A673 (cell line): ENCODE results near the gene RP9. TPM values are rescaled to one million over a fixed set of nuclear protein-coding genes. Genes with fewer than 3 reads are reported as not detected.

Experiments
- BruUV-seq: library from RNA; stranded (reverse); fragments of 400-500 nt; replicated peaks from 2 replicates; lab custom pipeline; 2021; lab: Mats Ljungman, UMichigan
- CTCF ChIA-PET: fragments of 300-600 bp; sonication (Branson Sonifier 250); formaldehyde crosslinking; loops from one replicate; lab custom pipeline; 2022; ENCODE audit warnings: antibody characterized with exemption; lab: Charles Lee
- POLR2A ChIA-PET: fragments of 300-600 bp; sonication (Branson Sonifier 250); formaldehyde crosslinking; loops from one replicate; lab custom pipeline; 2022; ENCODE audit warnings: antibody characterized with exemption; ENCODE audit not compliant: low non-redundant PET; lab: Charles Lee
- DNase-seq: peaks from one replicate; pipeline ENCODE4 v3.0.0-alpha.2; 2015; ENCODE audit warnings: low spot score
- H3K27ac ChIP-seq: fragments of 200-600 bp; sonication (generic); 2 replicates; pipeline ENCODE4 v1.5.1; 2016; ENCODE audit warnings: mixed run types, low read depth, mild to moderate bottlenecking, mixed read lengths, antibody characterized with exemption, low read length; ENCODE audit not compliant: poor library complexity, severe bottlenecking
- H3K27me3 ChIP-seq: fragments of 200-600 bp; sonication (generic); replicated peaks from 2 replicates; pipeline ENCODE4 v1.6.1; 2017; ENCODE audit warnings: mixed run types, low read depth, mild to moderate bottlenecking, mixed read lengths, antibody characterized with exemption, low read length; ENCODE audit not compliant: insufficient read depth, poor library complexity
- H3K36me3 ChIP-seq: fragments of 200-600 bp; sonication (generic); 2 replicates; pipeline ENCODE4 v1.6.1; 2016; ENCODE audit warnings: mixed run types, mild to moderate bottlenecking, mixed read lengths, antibody characterized with exemption, low read length; ENCODE audit not compliant: insufficient read depth, poor library complexity, severe bottlenecking
- H3K4me1 ChIP-seq: fragments of 200-600 bp; sonication (generic); 2 replicates; pipeline ENCODE4 v1.6.1; 2017; ENCODE audit warnings: mixed run types, mild to moderate bottlenecking, mixed read lengths, antibody characterized with exemption, low read length; ENCODE audit not compliant: insufficient read depth, poor library complexity, severe bottlenecking
- H3K4me3 ChIP-seq: fragments of 200-600 bp; sonication (generic); 2 replicates; pipeline ENCODE4 v1.5.1; 2016; ENCODE audit warnings: low read depth, mixed run types, mild to moderate bottlenecking, mixed read lengths, low read length; ENCODE audit not compliant: poor library complexity, severe bottlenecking
- H3K9me3 ChIP-seq: fragments of 200-600 bp; sonication (generic); 2 replicates; pipeline ENCODE4 v1.6.1; 2016; ENCODE audit warnings: mixed run types, low read depth, mild to moderate bottlenecking, mixed read lengths, antibody characterized with exemption, low read length; ENCODE audit not compliant: poor library complexity, severe bottlenecking
- EZH2 ChIP-seq: fragments of 200-600 bp; sonication (generic); IDR thresholded peaks from 2 replicates; pipeline ENCODE4 v1.6.1; 2017; ENCODE audit warnings: borderline replicate concordance, low read depth, mild to moderate bottlenecking, mixed read lengths, antibody characterized with exemption, low read length; ENCODE audit not compliant: poor library complexity, severe bottlenecking
- intact Hi-C: fragments of 100-400 bp; cut with micrococcal nuclease; formaldehyde crosslinking; loops from one replicate; pipeline ENCODE4 v1.10.0; 2022; ENCODE audit not compliant: unreplicated experiment
- total RNA-seq: library from RNA; stranded (reverse); gene quantifications from 2 replicates; pipeline ENCODE4 v1.2.3, GENCODE V29; 2021
- TF ChIP-seq, protein P1 (sequence below): fragments of 300-800, 200-600 bp; sonication (generic); conservative IDR thresholded peaks from 2 replicates; pipeline ENCODE4 v1.5.1; 2017; ENCODE audit warnings: low read depth, mild to moderate bottlenecking, antibody characterized with exemption, low read length, moderate library complexity, mixed read lengths

The RP9 gene
- total RNA-seq, 1 experiment from 2014 or later = 29.5 TPM

DNA sequence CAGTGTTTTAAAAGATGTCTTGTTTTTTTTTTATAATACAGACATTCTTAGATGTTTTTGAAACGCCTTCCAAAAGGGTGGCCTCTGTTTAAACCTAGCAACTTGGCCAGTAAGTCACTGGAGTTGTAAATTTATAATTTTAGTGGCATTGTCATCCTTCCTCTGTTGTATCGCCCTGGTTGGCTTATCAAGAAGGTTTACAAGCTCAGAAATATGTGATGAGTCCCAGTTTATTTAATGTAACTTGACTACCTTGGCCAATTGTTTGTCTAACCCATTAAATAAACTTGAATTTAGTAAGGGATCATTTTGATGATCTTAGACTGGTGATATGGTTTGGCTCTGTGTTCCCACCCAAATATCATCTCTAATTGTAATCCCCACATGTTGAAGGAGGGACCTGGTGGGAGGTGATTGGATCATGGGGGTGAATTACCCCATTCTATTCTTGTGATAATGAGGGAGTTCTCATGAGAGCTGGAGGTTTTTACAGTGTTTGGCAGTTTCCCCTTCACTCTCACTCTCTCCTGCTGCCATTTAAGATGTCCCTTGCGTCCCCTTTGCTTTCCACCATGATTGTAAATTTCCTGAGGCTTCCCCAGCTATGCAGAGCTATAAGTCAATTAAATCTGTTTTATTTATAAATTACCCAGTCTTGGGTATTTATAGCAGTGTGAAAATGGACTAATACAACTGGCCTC is 33.2 kb downstream of the RP9 start:
- CTCF ChIA-PET = no interaction called here
- POLR2A ChIA-PET = no interaction called here
- Histone ChIP-seq H3K4me1 (no peaks in the 10 kb centered on the region), H3K4me3 (no peak overlapping the region), H3K9me3 (no peaks in the 10 kb centered on the region), H3K36me3 (no peaks in the 10 kb centered on the region), H3K27me3 (peaks cover 20% of the 10 kb centered on the region), H3K27ac (no peak overlapping the region)
- no TSS peak for BruUV-seq
- DNase-seq = no peak
- intact Hi-C loops = no loop called here
- no peak for TF ChIP-seq EZH2
- TF ChIP-seq, protein P1, sequence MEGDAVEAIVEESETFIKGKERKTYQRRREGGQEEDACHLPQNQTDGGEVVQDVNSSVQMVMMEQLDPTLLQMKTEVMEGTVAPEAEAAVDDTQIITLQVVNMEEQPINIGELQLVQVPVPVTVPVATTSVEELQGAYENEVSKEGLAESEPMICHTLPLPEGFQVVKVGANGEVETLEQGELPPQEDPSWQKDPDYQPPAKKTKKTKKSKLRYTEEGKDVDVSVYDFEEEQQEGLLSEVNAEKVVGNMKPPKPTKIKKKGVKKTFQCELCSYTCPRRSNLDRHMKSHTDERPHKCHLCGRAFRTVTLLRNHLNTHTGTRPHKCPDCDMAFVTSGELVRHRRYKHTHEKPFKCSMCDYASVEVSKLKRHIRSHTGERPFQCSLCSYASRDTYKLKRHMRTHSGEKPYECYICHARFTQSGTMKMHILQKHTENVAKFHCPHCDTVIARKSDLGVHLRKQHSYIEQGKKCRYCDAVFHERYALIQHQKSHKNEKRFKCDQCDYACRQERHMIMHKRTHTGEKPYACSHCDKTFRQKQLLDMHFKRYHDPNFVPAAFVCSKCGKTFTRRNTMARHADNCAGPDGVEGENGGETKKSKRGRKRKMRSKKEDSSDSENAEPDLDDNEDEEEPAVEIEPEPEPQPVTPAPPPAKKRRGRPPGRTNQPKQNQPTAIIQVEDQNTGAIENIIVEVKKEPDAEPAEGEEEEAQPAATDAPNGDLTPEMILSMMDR = no peak

- H3K27me3 ChIP-seq = peaks cover 14% of the 10 kb centered on the region
- peaks cover 12% of the 10 kb centered on the region for H3K9me3 ChIP-seq
- H3K27ac ChIP-seq = no peak overlapping the region
- BruUV-seq = no TSS peak
- H3K4me3 ChIP-seq = no peak overlapping the region
- ChIA-PET CTCF (no interaction called here), POLR2A (no interaction called here)
- H3K4me1 ChIP-seq = no peaks in the 10 kb centered on the region
- TF ChIP-seq, protein P1 = no peak
- TF ChIP-seq EZH2 = no peak
- intact Hi-C loops = no loop called here
- no peaks in the 10 kb centered on the region for H3K36me3 ChIP-seq
- DNase-seq = no peak
Observed at GRCh38 chr7:33073243-33073642, 36.0 kb downstream of the RP9 start.

DNA sequence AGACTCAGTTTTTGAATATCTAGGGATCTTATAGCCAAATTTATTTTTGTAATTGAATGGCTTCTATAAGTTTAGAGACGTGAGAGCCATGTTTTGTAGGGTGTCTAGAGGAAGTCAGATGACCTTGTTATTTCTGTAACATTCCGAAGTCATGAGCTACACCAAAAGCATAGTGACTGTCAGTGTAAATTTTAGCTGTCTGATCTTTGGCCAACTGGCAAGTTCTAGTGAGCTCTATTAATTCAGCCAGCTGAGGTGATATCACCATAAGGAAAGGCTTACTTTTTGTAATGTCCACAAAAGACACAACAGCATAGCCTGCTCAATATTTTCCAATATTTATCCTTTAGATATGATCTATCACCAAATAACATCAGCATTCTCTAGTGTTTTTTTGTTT is 36.7 kb downstream of the RP9 start:
- Histone ChIP-seq H3K27me3 (peaks cover 14% of the 10 kb centered on the region), H3K4me3 (no peak overlapping the region), H3K36me3 (no peaks in the 10 kb centered on the region), H3K9me3 (peaks cover 12% of the 10 kb centered on the region), H3K4me1 (no peaks in the 10 kb centered on the region), H3K27ac (no peak overlapping the region)
- intact Hi-C loops = no loop called here
- no peak for TF ChIP-seq EZH2
- TF ChIP-seq, protein P1 = no peak
- no peak for DNase-seq
- CTCF ChIA-PET = no interaction called here
- POLR2A ChIA-PET = no interaction called here
- no TSS peak for BruUV-seq
